ENCODE measurements around the gene PLD3.

PLD3 gene

GRCh38 chr19:40321076-40321475, 27.4 kb upstream of the PLD3 start:
- DNase-seq (ENCODE audit: low read depth in 1 of 2, low spot score in 1 of 2) = no peak
- Histone ChIP-seq H3K4me3 (replicated peaks; ENCODE audit: insufficient read depth, low read length) (no peak overlapping the region), H3K27ac (replicated peaks) (no peak overlapping the region), H3K27me3 (ENCODE audit: insufficient read depth, poor library complexity, severe bottlenecking) (no peaks in the 10 kb centered on the region)
- TF ChIP-seq CTCF (IDR thresholded peaks at IDR 0.05; ENCODE audit: insufficient read depth, low read length) (no peak), GABPA (IDR thresholded peaks at IDR 0.05; ENCODE audit: low read depth) (no peak)

- H3K27me3 ChIP-seq (ENCODE audit: insufficient read depth, poor library complexity, severe bottlenecking) = no peaks in the 10 kb centered on the region
- H3K27ac ChIP-seq (replicated peaks) = no peak overlapping the region
- TF ChIP-seq REST (IDR thresholded peaks at IDR 0.05; ENCODE audit: insufficient replicate concordance, low read depth) = no peak
- no peak for TF ChIP-seq SPI1 (IDR thresholded peaks at IDR 0.05; ENCODE audit: borderline replicate concordance, low read depth)
- TF ChIP-seq POLR2AphosphoS5 (IDR thresholded peaks at IDR 0.05; ENCODE audit: low read depth) = no peak
- no peak for TF ChIP-seq GABPA (IDR thresholded peaks at IDR 0.05; ENCODE audit: low read depth)
- no peak for TF ChIP-seq CTCF (IDR thresholded peaks at IDR 0.05; ENCODE audit: insufficient read depth, low read length)
- no peak for DNase-seq (ENCODE audit: low read depth in 1 of 2, low spot score in 1 of 2)
- no peak overlapping the region for H3K4me3 ChIP-seq (replicated peaks; ENCODE audit: insufficient read depth, low read length)
These were observed 26.8 kb upstream of the PLD3 start for GRCh38 chr19:40321566-40322270.

GRCh38 chr19:40322271-40322610, 26.3 kb upstream of the PLD3 start:
- no peak for DNase-seq (ENCODE audit: low read depth in 1 of 2, low spot score in 1 of 2)
- Histone ChIP-seq H3K4me3 (replicated peaks; ENCODE audit: insufficient read depth, low read length) (no peak overlapping the region), H3K27me3 (ENCODE audit: insufficient read depth, poor library complexity, severe bottlenecking) (no peaks in the 10 kb centered on the region), H3K27ac (replicated peaks) (no peak overlapping the region)
- no peak for TF ChIP-seq CTCF (IDR thresholded peaks at IDR 0.05; ENCODE audit: insufficient read depth, low read length)
- no peak for TF ChIP-seq REST (IDR thresholded peaks at IDR 0.05; ENCODE audit: insufficient replicate concordance, low read depth)
- TF ChIP-seq SPI1 (IDR thresholded peaks at IDR 0.05; ENCODE audit: borderline replicate concordance, low read depth) = no peak

GRCh38 chr19:40322951-40323615, 25.4 kb upstream of the PLD3 start:
- Histone ChIP-seq H3K27me3 (ENCODE audit: insufficient read depth, poor library complexity, severe bottlenecking) (no peaks in the 10 kb centered on the region), H3K4me3 (replicated peaks; ENCODE audit: insufficient read depth, low read length) (no peak overlapping the region), H3K27ac (replicated peaks) (no peak overlapping the region)
- no peak for DNase-seq (ENCODE audit: low read depth in 1 of 2, low spot score in 1 of 2)
- TF ChIP-seq GABPA (IDR thresholded peaks at IDR 0.05; ENCODE audit: low read depth) (no peak), CTCF (IDR thresholded peaks at IDR 0.05; ENCODE audit: insufficient read depth, low read length) (no peak), REST (IDR thresholded peaks at IDR 0.05; ENCODE audit: insufficient replicate concordance, low read depth) (no peak), SPI1 (IDR thresholded peaks at IDR 0.05; ENCODE audit: borderline replicate concordance, low read depth) (no peak), POLR2AphosphoS5 (IDR thresholded peaks at IDR 0.05; ENCODE audit: low read depth) (no peak)

Measured in HL-60 (cell line).